Posterior cingulate gyrus (tissue), 11 donors: Measurements from ENCODE around the gene MEIS3.
A peak's percentile ranks its signal among the peaks of the same experiment; 100 is the strongest.
"Not testable (repeated sequence)": the region's sequence is repeated elsewhere in the genome, so short reads cannot be mapped to it uniquely, and the experiment has no call there.

Source experiments
- DNase-seq, 10 donors: peaks; one replicate each; pipeline versions ENCODE4 v3.0.0 to v3.0.0-alpha.2; 2020 to 2021; ENCODE audit warnings: mixed read lengths in 3 of 10
- intact Hi-C: fragments of 100-400 bp; cut with DNase I; formaldehyde crosslinking; loops from one replicate; pipeline ENCODE4 v1.15.1; 2023

The MEIS3 gene

GRCh38 chr19:47391510-47392223 is 27.7 kb downstream of the MEIS3 start:
- DNase-seq: peak; percentile 54 to 95 (median 81)
- intact Hi-C loops: loop anchor here (1.0 kb wide), 1 partner anchor 95 kb away; no protein-coding TSS in a partner anchor

- intact Hi-C loops: loop anchor here (1.0 kb wide), 1 partner anchor 95 kb away; no protein-coding TSS in a partner anchor
- DNase-seq: no peak
Observed at GRCh38 chr19:47390533-47391488, 28.5 kb downstream of the MEIS3 start.

GRCh38 chr19:47389150-47389556 is 30.2 kb downstream of the MEIS3 start:
- intact Hi-C loops: no loop called here
- DNase-seq: no peak

- intact Hi-C loops, DNase-seq: not testable (repeated sequence)
Observed at GRCh38 chr19:47388721-47389120, 30.6 kb downstream of the MEIS3 start.

GRCh38 chr19:47387623-47388022 is 31.7 kb downstream of the MEIS3 start:
- intact Hi-C loops, DNase-seq: not testable (repeated sequence)

- DNase-seq, intact Hi-C loops: not testable (repeated sequence)
Observed at GRCh38 chr19:47386582-47386981, 32.7 kb downstream of the MEIS3 start.

- intact Hi-C loops, DNase-seq: not testable (repeated sequence)
Observed at GRCh38 chr19:47384533-47384932, 34.8 kb downstream of the MEIS3 start.

GRCh38 chr19:47383890-47384289 is 35.4 kb downstream of the MEIS3 start:
- intact Hi-C loops, DNase-seq: not testable (repeated sequence)

GRCh38 chr19:47381653-47382279 is 37.6 kb downstream of the MEIS3 start:
- intact Hi-C loops: no loop called here
- DNase-seq: no peak

GRCh38 chr19:47381121-47381520 is 38.2 kb downstream of the MEIS3 start:
- no peak for DNase-seq
- intact Hi-C loops: no loop called here

GRCh38 chr19:47380559-47380958 is 38.8 kb downstream of the MEIS3 start:
- DNase-seq: no peak
- intact Hi-C loops: no loop called here

GRCh38 chr19:47379381-47379938 is 39.9 kb downstream of the MEIS3 start:
- peak; percentile 73 to 97 (median 78) for DNase-seq
- intact Hi-C loops: no loop called here

- DNase-seq: no peak
- intact Hi-C loops: no loop called here
Observed at GRCh38 chr19:47378246-47378645, 41.1 kb downstream of the MEIS3 start.

GRCh38 chr19:47377801-47378200 is 41.5 kb downstream of the MEIS3 start:
- intact Hi-C loops: no loop called here
- no peak for DNase-seq

GRCh38 chr19:47377208-47377701 is 42.1 kb downstream of the MEIS3 start:
- peak in 6 of 10 donors; percentile 13 to 88 (median 44) for DNase-seq
- intact Hi-C loops: no loop called here

GRCh38 chr19:47376589-47377144 is 42.7 kb downstream of the MEIS3 start:
- intact Hi-C loops: no loop called here
- DNase-seq: peak in 1 of 10 donors; percentile 66

GRCh38 chr19:47375694-47376588 is 43.4 kb downstream of the MEIS3 start:
- intact Hi-C loops: no loop called here
- peak in 1 of 10 donors; percentile 62 for DNase-seq

GRCh38 chr19:47374876-47375693 is 44.2 kb downstream of the MEIS3 start:
- intact Hi-C loops: no loop called here
- peak in 1 of 10 donors; percentile 80 for DNase-seq
